Activated CD4-positive, alpha-beta T cell treated with anti-CD3 and anti-CD28 coated beads for 4 hours (primary cell): Measurements from ENCODE around the gene PCOLCE2.
"Not testable (repeated sequence)": the region's sequence is repeated elsewhere in the genome, so short reads cannot be mapped to it uniquely, and the experiment has no call there.

Source experiments
- DNase-seq, 2 donors: peaks; one replicate each; pipeline ENCODE4 v3.0.0-alpha.2; 2020

Gene PCOLCE2

DNA sequence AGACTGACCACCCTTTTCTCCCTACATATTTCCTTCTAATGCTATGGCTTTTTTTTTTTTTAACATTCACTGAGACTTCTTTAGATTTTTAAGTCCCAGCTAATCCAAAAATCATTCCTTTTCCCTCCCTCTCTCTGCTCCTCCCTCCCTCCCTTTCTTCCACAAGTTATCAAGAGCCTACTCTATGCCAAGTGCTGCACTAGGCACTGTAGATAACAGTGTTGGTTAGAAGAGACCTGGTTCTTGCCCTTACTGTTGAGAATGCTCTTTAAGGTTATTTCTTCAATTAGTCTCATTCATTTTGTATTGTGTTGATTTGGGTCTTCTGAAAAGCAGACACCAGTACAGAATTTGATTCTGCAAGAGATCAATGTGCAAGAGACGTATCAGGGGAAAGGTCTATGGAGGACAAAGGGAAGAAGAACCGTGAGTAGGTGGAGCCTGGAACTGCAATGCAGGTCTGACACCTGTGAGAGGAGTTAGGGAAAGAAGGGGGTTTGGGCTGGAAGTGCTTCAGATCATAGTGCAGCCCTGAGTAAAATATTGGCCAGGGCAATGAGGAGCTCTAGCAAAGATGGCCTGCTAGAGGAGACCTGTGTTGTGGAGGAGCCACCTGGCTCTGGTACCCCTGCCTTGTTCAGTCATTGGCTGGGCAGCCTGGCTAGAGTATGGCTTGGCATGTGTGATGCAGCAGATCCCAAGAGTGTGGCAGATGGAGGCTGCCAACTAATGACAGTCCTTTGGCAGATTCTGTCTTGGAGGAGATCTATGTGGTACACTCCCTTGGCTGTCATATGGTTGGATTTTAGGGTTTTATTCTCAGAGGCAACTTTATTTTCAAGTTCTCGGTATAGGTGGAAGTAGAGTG is 9.7 kb upstream of the PCOLCE2 start:
- DNase-seq = no peak

DNA sequence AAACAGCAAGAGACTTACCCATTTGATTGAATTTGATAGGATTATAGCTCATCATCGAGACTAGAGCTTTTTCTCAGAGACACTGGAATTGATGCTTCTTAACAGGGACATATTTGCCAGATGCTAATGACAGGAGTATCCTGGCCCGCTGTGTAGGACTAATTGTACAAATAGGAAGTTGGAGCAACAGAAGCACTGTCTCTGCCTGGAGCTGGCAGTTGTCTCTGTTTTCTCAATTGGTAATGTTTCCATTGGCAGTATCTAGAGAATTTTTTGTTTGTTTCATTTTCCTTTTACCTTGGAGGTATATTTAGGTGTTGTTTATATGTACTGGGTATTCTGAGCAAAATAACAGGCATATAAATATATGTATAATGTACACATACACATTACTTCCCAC is 8.9 kb upstream of the PCOLCE2 start:
- DNase-seq = no peak

DNA sequence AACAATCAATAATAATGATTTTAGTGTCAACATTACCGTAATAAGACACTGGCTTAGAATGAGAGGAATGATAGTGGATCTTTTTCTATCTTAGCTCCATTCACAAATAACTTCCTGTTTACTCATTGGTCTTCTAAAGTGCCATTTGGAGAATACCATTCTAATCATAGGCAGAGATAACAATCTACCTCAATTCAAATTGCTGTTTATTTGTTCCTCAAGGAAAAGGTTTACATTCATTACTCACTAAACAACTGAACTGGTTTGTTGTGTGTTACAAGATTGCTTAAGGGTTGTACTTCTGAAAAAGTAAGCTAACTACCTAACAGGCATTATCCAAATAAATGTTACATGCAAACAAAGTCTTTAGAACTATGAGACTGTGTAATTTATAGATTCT is 8.1 kb upstream of the PCOLCE2 start:
- no peak for DNase-seq

DNA sequence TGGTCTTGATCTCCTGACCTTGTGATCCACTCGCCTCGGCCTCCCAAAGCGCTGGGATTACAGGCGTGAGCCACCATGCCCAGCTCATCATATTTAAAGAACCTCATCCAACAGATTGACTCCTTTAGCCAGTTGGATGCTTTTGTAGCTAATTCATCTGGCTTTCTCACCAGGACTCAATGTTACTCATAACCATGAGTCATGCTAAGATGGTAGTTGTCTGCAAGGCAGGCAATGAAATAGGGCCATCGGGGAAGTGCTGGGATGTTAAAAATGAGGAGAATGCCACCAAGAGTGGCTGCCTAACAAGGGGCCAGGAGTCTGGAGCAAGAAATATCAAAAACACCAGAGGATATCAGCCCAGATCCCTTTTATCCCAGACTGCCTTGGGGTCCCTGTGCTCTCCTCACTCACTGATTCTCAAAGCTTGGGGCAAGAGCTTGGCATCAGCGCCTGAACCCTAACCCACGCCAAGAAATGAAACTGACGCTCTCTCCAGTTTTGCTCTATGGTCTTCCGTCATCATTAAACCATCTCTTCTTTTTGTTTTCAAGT is 7.4 kb upstream of the PCOLCE2 start:
- DNase-seq = no peak

DNA sequence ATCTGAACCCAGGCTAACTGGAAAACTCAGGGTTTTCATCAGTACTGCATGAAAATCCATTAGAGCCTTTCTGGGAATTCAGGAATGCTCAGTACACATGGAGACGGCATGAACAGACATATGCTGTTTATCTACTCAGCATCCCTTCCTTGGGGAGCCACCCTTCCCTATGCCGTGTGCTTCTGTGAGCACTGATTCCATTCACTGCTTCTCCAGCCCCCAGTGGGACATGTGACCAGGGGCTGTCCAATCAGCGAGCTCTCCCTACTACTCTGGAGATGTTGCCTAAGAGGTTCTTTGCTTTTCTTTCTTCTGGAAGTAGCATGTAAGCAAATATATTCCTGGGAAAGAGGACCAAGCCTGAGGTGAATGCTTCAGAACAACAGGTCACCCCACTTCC is 5.6 kb upstream of the PCOLCE2 start:
- no peak for DNase-seq

DNA sequence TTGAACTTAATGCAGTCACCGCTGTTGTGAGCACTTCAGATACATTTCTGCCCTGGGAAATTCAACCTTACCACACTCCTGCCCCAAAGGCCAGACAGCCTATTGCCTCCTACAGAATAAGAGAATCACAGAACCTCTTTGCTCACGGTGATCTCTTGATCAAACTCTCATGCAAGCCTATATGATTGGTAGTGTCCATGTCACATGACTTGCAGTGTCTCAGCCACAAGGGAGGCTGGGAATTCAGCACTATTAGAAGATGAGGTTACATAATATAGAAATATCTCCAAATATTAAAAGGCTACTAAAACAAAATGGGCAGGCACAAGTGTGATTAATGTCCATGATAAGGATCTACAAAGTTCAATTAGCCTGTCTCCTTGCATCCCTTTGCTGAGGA is 3.8 kb upstream of the PCOLCE2 start:
- no peak for DNase-seq

DNA sequence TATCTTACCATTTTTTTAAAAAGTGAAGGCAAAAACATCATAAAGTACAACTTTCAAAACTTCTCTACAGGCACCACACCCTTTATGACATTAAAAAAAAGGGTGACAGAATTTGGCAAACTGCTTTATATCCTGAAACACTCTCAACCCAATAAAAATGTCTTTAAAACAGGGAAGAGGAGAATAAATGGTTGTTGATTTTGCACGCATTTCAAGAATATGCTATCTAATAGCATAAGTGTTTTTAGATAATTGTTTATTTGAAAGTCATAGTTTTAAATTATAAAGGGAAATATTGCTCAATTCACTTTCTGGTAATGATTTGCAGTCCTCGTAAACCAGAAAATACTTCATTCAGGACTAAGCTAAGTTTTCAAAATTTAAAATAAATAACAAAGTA is 1.7 kb upstream of the PCOLCE2 start:
- no peak for DNase-seq

DNA sequence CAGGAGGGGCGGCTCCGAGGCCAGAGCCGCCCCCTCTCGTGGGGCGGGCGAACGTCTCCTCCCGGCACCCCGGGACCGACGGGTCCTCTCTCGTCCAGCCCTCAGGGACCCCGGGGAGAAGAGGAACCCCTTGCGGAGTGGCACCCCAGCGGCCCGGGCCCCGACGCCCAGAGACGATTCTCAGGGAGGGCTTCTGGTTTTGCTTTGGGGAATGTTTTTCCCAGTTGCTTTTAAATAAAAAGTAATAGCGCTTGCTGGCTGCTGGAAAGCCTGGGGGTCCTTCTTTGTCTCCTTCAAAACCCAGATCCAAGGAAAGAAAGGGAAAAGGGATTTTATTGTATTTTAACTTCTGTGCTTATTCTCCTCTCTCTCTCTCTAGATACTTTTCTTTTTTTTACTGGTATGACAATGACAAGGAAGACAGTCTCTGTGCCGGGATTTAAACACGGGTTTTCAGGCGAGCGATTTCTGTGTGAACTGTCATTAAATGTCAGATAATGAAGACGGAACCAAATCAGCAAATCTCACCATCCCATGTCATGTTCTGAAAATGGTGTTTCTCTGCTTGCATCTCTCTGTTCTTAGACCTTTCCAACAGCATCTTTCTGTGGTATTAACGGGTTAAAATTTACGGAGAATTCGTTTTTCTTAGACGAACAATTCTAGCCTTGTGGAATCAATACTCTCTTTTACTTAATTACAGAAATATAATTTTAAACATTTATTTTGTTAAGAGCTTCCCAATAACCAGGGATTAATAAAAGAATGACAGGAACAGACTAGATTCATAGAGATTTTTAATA is 530 bp upstream of the PCOLCE2 start:
- no peak for DNase-seq

DNA sequence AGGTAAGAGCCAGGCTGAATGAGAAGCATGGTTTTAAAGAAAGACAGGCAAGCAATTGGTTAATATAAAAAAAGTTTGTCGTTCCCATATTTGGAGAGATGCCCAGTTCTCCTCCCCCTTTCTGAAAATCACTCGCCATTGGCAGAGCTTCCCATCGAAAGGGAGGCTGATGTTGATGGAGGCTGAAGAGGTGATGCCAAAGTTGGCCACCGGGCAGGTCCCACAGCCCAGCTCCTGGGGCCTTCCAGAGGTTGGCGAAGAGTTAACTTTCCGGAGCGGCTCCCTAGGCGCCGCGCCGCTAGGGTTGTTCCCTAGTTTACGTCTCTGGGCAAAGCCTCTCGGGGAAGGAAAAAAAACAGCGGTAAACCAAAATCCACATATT is 793 bp downstream of the PCOLCE2 start:
- DNase-seq = no peak

DNA sequence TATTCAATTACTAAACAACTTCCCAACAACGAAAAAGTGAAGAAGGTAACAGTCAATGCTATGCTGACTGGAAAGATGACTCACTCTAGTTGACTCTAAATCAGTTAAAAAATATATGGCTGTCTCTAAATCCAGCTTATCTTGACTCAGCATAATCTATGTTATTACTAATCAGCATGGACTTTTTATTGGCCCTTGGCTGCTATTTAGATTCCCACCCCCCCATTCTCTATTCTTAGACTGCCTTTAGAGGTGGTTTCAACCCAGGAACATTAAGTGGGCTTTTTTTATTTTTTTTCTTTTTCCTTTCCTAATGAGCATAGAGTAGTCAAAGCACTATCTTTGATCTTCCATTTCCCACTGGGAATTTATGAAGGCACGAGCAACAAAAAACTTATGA is 1.9 kb downstream of the PCOLCE2 start:
- DNase-seq = no peak

DNA sequence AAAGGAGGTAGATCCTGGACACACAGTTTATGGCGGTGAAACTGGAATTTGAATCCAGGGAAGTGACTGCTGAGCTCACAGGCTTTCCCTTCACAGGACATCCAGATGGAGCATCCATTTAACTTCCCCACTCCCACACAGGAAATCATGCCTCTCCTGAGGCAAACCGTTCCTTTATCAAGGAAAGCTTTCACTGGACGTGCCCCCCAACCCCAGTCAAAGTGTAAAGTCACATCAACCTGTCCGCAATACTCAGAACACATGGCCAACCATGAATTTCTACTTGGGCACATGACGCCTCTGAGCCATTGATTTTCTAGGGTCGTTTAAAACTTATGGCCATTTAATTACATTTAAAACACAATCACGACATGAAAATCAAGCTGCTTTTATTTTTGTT is 2.9 kb downstream of the PCOLCE2 start:
- no peak for DNase-seq

DNA sequence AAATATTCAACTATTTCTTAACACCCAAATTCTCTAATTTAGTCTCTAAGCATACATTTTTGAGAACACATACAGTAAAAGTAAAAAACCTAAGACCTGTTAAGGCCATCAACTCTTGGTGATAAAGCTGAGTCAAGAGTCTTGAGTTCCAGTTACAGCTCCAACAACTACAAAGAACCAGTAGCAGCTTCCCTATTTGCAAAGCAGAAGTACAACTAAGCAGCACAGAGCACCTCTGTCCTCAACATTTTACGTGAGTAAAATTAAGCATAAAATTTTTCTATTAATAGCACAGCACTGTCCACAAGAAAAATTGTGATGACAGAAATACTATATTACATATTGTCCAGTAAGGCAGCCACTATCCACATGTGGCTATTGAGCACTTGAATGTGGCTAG is 4.4 kb downstream of the PCOLCE2 start:
- no peak for DNase-seq

DNA sequence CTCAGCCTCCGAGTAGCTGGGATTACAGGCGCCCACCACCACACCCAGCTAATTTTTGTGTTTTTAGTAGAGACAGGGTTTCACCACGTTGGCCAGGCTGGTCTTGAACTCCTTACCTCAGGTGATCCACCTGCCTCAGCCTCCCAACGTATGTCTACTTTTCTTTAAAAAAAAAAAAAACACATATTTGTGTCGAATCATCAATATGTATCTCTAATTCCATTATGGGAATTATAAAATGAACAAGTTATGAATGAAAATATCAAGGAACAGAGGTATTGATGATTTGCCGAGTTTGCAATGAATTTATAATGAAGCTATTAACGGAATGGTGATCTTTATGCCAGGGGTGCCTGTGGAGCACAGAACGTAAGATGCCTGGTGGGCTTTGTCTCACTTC is 5.3 kb downstream of the PCOLCE2 start:
- not testable (repeated sequence) for DNase-seq

DNA sequence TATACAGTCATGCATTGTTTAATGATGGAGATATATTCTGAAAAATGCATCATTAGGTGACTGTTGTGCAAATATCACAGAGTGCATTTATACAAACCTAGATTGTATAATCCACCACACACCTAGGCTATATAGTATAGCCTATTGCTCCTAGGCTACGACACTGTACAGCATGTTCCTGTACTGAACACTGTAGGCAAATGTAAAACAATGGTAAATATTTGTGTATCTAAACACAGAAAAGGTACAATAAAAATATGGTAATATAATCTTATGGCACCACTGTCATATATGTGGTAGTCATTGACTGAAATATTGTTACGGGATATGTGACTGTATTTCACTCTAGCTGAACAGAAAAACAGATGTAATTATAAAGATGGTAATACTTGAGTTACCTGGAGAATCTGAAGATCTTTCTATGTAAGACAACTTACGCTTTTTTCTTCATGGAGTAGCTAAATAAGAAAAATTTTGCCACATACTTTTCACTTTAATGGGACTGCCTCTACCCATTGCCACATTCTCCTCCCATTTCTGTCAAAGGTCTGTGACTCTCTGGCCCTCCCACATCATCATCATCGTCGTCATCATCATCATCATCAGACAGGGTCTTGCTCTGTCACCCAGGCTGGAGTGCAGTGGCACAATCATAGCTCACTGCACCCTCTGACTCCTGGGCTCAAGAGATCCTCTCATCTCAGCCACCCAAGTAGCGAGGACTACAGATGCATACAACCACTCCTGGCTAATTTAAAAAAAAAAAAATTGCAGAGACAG is 7.2 kb downstream of the PCOLCE2 start:
- DNase-seq = no peak

DNA sequence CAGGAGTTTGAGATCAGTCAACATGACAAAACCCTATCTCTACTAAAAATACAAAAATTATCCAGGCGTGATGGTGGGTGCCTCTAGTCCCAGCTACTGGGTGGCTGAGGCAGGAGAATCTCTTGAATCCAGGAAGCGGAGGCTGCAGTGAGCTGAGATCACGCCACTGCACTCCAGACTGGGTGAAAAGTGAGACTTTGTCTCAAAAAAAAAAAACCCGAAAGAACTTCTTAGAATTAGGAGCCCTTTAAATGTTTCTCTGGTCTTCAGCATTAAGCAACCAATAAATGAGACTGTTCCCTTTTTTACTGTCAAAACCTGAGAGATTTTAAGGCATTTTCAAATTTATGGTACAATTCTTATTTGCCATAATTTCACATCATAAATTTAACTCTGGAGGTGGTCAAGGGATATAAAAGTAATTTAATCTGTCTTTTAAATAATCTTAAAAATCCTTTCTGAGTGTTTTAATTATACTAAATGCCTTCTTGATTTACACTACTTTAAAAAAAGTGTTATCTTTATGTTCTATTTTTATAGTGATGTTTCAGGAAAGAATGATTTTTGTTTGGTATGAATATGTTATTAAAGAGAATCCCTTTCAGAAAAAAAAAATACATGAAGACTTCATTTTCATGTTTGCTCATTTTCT is 10.1 kb downstream of the PCOLCE2 start:
- DNase-seq = no peak

DNA sequence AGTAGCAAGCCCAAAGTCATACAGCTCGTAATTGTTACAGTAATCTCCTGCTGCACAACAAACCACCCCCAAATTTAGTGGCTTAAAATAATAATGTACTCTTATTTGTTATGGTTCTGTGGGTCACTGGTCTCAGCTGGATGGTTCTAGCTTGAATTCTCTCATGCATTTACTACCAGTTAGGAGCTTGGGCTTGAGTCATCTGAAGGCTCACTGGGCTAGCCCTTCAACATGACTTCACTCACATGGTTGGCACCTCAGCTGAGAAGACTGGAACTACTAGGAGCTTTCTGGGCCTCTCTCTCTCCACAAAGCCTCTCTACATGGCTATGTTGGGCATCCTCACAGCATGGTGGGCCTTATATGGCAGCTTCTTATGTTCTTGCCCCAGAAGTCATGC is 12.5 kb downstream of the PCOLCE2 start:
- no peak for DNase-seq

DNA sequence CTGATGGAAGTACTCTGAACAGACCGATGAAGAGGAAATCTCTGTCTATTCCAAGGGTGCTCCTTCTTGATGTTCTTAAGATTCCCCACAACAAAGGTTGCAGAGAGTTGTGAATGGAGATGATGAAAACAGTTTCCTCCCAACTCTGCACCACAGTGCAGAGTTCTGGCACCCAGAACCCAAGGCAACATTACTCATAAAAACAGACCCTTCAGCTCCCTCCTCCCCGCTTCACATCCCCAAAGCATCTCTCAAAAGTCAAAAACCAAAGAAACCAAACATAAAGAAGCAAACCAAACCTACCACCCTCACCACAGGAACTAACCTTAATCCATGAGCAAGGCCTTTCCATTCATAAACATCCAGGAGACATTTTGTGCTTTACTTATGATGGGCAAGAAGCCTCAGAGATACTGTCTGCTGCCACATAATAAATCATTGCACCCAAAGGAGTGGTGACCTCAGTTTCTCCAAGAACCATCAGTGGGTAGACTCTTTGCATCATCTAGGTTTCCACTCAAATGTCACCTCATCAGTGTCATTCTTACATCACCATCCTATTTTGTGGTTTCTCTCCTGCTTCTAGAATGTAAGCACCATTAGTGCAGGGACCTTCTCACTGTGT is 13.2 kb downstream of the PCOLCE2 start:
- DNase-seq = no peak

DNA sequence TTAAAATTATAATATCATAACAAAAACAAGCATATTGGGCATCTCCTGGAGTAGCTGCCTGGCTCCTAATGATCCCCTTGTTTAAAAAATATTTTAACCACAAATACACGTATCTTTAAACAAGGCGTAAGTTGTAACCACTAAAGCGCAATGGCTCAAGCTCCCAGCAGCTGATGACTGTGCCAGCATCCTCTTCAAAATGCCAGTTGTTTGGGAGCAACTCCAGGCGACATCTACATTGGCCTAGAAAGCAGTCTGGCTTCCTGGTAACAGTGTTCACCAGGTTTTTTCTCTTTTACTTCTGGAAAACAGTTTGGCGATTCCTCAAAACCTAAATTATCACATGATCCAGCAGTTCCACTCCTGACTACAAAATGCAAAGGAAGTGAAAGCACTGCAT is 13.8 kb downstream of the PCOLCE2 start:
- no peak for DNase-seq

DNA sequence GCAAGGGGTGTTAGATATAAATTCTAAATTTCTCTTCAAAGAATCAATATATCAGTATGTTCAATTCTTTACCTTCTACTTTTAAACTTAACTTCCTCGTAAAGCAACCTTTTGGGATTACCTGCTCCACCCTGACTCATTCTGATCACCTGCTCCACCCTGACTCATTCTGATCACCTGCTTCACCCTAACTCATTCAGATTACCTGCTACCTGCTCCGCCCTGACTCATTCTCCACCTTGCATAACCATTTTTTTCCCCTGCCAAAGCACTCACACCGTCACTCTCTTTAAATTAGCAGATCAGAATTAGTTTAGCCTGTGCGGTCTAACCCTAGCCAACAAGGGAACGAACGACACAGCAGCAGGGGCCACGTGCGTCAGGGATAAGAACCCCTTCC is 20.5 kb downstream of the PCOLCE2 start:
- not testable (repeated sequence) for DNase-seq

DNA sequence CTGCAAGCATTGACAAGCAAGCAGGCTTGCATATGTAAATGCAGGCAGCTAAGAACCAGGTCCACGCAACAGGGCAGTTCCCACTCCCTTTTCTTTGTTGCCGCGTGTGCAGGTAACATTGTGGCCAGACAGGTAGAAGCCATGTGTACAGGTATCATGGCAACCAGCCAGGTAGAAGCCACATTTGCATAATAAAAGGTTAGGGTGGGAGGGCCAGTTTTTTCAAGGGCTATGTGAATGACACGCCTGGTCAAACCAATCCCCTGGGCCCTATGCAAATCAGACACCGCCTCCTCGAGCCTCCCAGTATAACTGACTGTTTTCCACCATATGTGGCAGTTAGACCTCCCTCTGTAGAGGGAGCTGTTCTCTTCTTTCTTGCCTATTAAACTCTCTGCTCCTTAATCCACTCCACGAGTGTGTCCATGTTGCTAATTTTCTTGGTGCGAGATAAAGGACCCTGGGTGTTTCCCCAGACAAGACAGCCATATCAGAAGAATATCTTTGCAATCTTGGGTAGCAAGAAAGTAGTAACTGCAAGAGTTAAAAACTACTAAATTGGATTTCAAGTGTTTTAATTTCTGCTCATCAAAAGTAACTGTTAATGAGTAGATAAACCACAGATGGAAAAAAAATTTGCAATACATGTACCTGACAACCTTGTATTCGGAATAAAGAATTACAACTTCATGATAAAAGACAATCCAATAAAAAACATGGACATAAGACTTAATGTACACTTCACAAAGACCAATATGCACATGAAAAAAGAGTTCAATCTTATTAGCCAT is 21.8 kb downstream of the PCOLCE2 start:
- DNase-seq = no peak
